ENCODE results near the gene UNC93A.

DNA sequence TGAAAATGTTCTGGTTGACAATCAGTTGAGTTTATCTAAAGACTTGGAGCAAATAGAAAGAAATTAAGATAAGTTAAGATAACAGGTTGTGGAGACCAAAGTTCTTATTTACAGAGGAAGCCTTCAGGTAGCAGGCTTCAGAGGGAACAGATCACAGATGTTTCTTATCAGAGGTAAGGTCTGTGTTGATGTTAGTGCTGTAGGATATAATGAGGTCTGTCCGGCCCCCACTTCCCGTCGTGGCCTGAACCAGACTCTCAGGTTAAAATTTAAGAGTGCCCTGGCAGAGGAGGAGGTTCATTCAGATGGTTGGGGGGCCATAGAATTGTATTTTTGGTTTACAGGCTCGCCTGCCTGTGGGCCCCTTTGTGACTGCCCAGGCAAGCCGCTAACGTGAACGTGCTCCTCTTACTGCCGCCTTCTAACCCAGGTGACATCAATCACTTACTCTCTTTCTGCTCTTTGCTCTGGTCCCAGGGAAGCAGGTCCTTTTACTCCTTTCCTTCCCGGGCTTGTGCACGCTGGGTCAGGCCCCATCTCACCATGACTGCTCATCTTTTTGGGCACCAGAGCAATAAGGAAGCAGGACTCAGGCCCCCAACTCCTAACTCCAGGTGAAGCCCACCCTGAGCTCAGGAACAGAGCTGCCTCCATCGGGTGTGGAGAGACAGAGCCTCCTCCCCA is 18.3 kb upstream of the UNC93A start:
- TF ChIP-seq, protein P1, sequence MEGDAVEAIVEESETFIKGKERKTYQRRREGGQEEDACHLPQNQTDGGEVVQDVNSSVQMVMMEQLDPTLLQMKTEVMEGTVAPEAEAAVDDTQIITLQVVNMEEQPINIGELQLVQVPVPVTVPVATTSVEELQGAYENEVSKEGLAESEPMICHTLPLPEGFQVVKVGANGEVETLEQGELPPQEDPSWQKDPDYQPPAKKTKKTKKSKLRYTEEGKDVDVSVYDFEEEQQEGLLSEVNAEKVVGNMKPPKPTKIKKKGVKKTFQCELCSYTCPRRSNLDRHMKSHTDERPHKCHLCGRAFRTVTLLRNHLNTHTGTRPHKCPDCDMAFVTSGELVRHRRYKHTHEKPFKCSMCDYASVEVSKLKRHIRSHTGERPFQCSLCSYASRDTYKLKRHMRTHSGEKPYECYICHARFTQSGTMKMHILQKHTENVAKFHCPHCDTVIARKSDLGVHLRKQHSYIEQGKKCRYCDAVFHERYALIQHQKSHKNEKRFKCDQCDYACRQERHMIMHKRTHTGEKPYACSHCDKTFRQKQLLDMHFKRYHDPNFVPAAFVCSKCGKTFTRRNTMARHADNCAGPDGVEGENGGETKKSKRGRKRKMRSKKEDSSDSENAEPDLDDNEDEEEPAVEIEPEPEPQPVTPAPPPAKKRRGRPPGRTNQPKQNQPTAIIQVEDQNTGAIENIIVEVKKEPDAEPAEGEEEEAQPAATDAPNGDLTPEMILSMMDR (IDR thresholded peaks at IDR 0.05) = no peak
- TF ChIP-seq EZH2 (IDR thresholded peaks at IDR 0.05; ENCODE audit: borderline replicate concordance, insufficient read depth, low read depth, low read length, poor library complexity, severe bottlenecking) = no peak

Data from B cell (primary cell).